ENCODE measurements around the gene ASB7.

DNA sequence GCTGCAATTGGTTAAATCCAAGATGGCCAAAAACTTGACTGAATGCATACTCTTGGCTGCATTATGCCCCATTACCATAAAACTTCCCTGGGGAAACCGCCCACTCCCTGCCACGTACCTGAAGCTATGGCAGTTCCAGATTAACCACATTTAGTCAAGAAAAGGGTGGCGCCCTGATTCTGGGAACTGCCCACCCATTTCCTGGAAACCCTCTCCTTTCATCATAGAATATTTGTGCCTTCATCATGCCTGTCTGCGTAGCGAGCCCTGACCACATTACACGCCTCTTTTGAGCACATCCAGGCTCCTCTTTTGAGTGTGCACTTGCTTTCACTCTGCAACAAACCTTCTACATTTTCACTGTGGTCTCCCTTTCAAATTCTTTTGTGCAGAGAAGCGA is 5.6 kb upstream of the ASB7 start:
- no peak for TF ChIP-seq CTCF (conservative IDR thresholded peaks at IDR 0.05 in 1 of 2, IDR thresholded peaks at IDR 0.05 in 1 of 2; ENCODE audit: extremely low read depth in 1 of 2, insufficient read depth in 1 of 2, low read depth in 1 of 2, low read length in 2 of 2)
- TF ChIP-seq EZH2 (IDR thresholded peaks at IDR 0.05; ENCODE audit: borderline replicate concordance, low read length), result no peak
